K562 (cell line): ENCODE results near the gene SAMD14. TPM values are rescaled to one million over a fixed set of nuclear protein-coding genes. Genes with fewer than 3 reads are reported as not detected.

Experiments
- BHLHE40 ChIP-seq: IDR thresholded peaks from 2 replicates; pipeline ENCODE4 v1.6.1; 2011; ENCODE audit warnings: low read length, improper control_type of control experiment
- CBX1 ChIP-seq: sonication (generic); IDR thresholded peaks from 2 replicates; pipeline ENCODE4 v1.6.1; 2016; ENCODE audit warnings: antibody characterized with exemption, low read depth, mild to moderate bottlenecking
- CBX5 ChIP-seq: IDR thresholded peaks from 2 replicates; pipeline ENCODE4 v1.6.1; 2014; ENCODE audit warnings: low read depth, borderline replicate concordance
- GATA2 ChIP-seq: sonication (generic); formaldehyde crosslinking; IDR thresholded peaks from 2 replicates; pipeline ENCODE4 v1.4.0; 2020; ENCODE audit warnings: mild to moderate bottlenecking, missing genetic modification reagents
- KAT8 ChIP-seq: fragments of 450-650 bp; IDR thresholded peaks from 2 replicates; pipeline ENCODE4 v1.6.1; 2016; ENCODE audit warnings: low read depth, mild to moderate bottlenecking
- KDM5B ChIP-seq: fragments of 200-600 bp; sonication (generic); IDR thresholded peaks from 2 replicates; pipeline ENCODE4 v1.6.1; 2012; ENCODE audit warnings: low read depth, mild to moderate bottlenecking, moderate library complexity, low read length, control low read depth, inconsistent platforms; ENCODE audit not compliant: insufficient replicate concordance
- KLF16 ChIP-seq: IDR thresholded peaks from 2 replicates; pipeline ENCODE4 v1.6.1; 2016; ENCODE audit warnings: antibody characterized with exemption
- MCM2 ChIP-seq: fragments of 450-650 bp; IDR thresholded peaks from 2 replicates; pipeline ENCODE4 v1.6.1; 2017; ENCODE audit warnings: low read depth, mild to moderate bottlenecking
- NONO ChIP-seq, 2 experiments: fragments of 200-400 bp in 1 of 2; fragments of 450-650 bp in 1 of 2; formaldehyde crosslinking in 1 of 2; IDR thresholded peaks; 2 replicates each; pipeline ENCODE4 v1.6.1; 2017; ENCODE audit warnings: low read depth in 2 of 2, mild to moderate bottlenecking in 2 of 2, moderate library complexity in 2 of 2, low read length in 1 of 2
- NR3C1 ChIP-seq: sonication (generic); formaldehyde crosslinking; IDR thresholded peaks from 2 replicates; pipeline ENCODE4 v1.8.1; 2022; ENCODE audit warnings: missing genetic modification reagents
- PCBP2 ChIP-seq: fragments of 200-400 bp; formaldehyde crosslinking; IDR thresholded peaks from 2 replicates; pipeline ENCODE4 v1.6.1; 2018; ENCODE audit warnings: low read length, low read depth, mild to moderate bottlenecking, moderate library complexity; ENCODE audit not compliant: poor library complexity, severe bottlenecking
- PRPF4 ChIP-seq: fragments of 200-400 bp; formaldehyde crosslinking; IDR thresholded peaks from one replicate; pipeline ENCODE4 v1.6.1; 2017; ENCODE audit warnings: low read length, low read depth, mild to moderate bottlenecking; ENCODE audit not compliant: insufficient read depth, poor library complexity, severe bottlenecking
- RB1 ChIP-seq: fragments of 450-650 bp; IDR thresholded peaks from 2 replicates; pipeline ENCODE4 v1.6.1; 2017; ENCODE audit warnings: low read depth, mild to moderate bottlenecking
- RBFOX2 ChIP-seq: fragments of 200-400 bp; formaldehyde crosslinking; IDR thresholded peaks from 2 replicates; pipeline ENCODE4 v1.6.1; 2017; ENCODE audit warnings: low read depth, mild to moderate bottlenecking, low read length, moderate library complexity
- SLC30A9 ChIP-seq: fragments of 250-450 bp; sonication (Bioruptor Pico); IDR thresholded peaks from 2 replicates; pipeline ENCODE4 v1.8.0; 2022; ENCODE audit warnings: mild to moderate bottlenecking, moderate library complexity
- SMAD3 ChIP-seq: fragments of 450-650 bp; formaldehyde crosslinking; conservative IDR thresholded peaks from 2 replicates; pipeline ENCODE4 v1.4.0; 2020; ENCODE audit warnings: mild to moderate bottlenecking
- SMARCA5 ChIP-seq: fragments of 450-650 bp; IDR thresholded peaks from 2 replicates; pipeline ENCODE4 v1.6.1; 2016
- SPI1 ChIP-seq: IDR thresholded peaks from 2 replicates; pipeline ENCODE4 v1.6.1; 2011; ENCODE audit warnings: low read depth, low read length, control low read depth, borderline replicate concordance
- STAT5A ChIP-seq: IDR thresholded peaks from 2 replicates; pipeline ENCODE4 v1.6.1; 2012; ENCODE audit warnings: low read length, inconsistent platforms, borderline replicate concordance
- XRCC4 ChIP-seq: IDR thresholded peaks from one replicate; pipeline ENCODE4 v1.6.1; 2011; ENCODE audit not compliant: insufficient read depth, insufficient read length; ENCODE audit errors: extremely low read depth
- ZNF165 ChIP-seq: fragments of 250-450 bp; sonication (Bioruptor Pico); IDR thresholded peaks from 2 replicates; pipeline ENCODE4 v1.4.0; 2020; ENCODE audit warnings: borderline replicate concordance
- ZNF324 ChIP-seq: fragments of 250-450 bp; sonication (Bioruptor Pico); IDR thresholded peaks from 2 replicates; pipeline ENCODE4 v1.4.0; 2020; ENCODE audit warnings: mild to moderate bottlenecking
- ZNF75A ChIP-seq: fragments of 450-650 bp; formaldehyde crosslinking; IDR thresholded peaks from 2 replicates; pipeline ENCODE4 v1.4.0; 2020; ENCODE audit warnings: mild to moderate bottlenecking
- polyA plus RNA-seq, 8 experiments: library from polyadenylated mRNA; depleted of rRNA in 4 of 8; stranded (reverse) in 5 of 8; unstranded in 3 of 8; fragments of >200 nt; fragmentation: Nextera tagmentation in 2 of 8; fragmentation: Illumina TruSeq in 1 of 8; extraction: Ambion mirVana in 2 of 8; extraction: Trizol in 1 of 8; gene quantifications; 2 replicates each; pipeline versions ENCODE4 v1.2.1 to v1.2.3, GENCODE V29; 2011 to 2014; ENCODE audit warnings: inconsistent platforms in 1 of 8, missing spikeins in 1 of 8
- total RNA-seq, 7 experiments: library from RNA; depleted of rRNA in 6 of 7; stranded (reverse); fragments of >200 nt in 6 of 7; fragmentation: Illumina TruSeq in 2 of 7; extraction: Trizol in 2 of 7; gene quantifications; 2 replicates each; pipeline versions ENCODE4 v1.2.1 to v1.2.3, GENCODE V29; 2011 to 2021; ENCODE audit warnings: low replicate concordance in 1 of 7
- TF ChIP-seq, protein P1 (sequence below): fragments of 450-650 bp; formaldehyde crosslinking; IDR thresholded peaks from 2 replicates; pipeline ENCODE4 v1.4.0; 2022; ENCODE audit warnings: mild to moderate bottlenecking, moderate library complexity
- TF ChIP-seq, protein P2 (sequence below): fragments of 250-450 bp; sonication (Bioruptor Pico); IDR thresholded peaks from 2 replicates; pipeline ENCODE4 v1.6.1; 2021; ENCODE audit warnings: mild to moderate bottlenecking
- TF ChIP-seq, protein P3 (sequence below), 3 experiments: fragments of 200-800 bp in 1 of 3; sonication (Bioruptor generic) in 1 of 3; sonication (generic) in 1 of 3; formaldehyde crosslinking in 1 of 3; IDR thresholded peaks; 2 replicates each; pipeline versions ENCODE4 v1.6.1 to v1.8.0; 2016 to 2022; ENCODE audit warnings: mild to moderate bottlenecking in 2 of 3, missing compliant biosample characterization in 2 of 3, missing genetic modification characterization in 2 of 3, missing genetic modification reagents in 1 of 3
- TF ChIP-seq, protein P4 (sequence below): sonication (generic); formaldehyde crosslinking; IDR thresholded peaks from 2 replicates; pipeline ENCODE4 v1.9.0; 2022; ENCODE audit warnings: mild to moderate bottlenecking, missing genetic modification reagents

SAMD14 gene
- total and polyA plus RNA-seq, 9 of the 15 experiments (the other 6 are each of a cell fraction or from before 2014, with no cell fraction given), result 0.04 to 0.07 TPM; not detected in 7

DNA sequence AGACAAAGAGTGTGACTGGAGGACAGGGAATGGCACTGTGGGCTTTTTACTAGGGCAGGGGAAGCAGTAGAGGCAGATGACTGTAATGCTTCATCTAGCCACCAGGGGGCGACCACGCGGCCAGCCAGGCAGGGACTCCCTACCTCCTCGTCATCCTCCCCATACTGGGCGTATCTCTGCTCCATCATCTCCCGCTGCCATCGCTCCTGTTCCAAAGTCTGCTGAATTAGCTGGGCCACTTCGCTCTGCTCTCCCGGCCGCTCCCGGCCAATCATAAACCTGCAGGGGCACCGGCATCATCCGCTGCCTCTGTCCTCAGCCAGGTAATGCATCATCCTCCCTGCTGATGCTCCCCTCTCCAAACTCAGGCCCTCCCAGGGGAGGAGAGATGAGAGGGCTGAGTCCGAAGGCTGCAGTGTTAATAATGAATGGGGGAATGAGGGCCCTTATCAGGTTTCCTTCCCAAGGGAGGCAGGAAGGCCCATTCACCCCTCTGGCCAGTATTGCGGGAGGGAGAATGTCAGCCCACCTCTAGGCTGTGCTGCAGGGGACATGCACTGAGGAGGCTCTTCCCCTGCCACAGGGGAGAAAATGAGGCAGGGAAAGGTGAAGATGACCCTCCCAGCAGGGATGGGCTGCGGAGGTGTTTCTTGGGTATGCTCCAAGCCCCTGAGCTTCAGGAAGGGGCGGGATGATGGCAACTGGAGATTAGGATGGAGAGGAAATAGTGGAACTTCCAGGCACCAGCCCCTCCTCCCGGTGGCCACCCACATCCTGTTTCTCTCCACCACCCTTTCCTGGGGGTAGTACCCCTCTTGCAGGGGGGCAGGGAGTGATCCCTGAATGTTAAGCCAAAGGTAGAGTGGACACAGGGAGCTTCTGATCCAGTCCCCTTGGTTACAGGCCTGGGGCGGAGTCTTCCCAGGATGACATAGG lies 10.3 kb upstream of the SAMD14 start (continued):
- TF ChIP-seq, protein P1, sequence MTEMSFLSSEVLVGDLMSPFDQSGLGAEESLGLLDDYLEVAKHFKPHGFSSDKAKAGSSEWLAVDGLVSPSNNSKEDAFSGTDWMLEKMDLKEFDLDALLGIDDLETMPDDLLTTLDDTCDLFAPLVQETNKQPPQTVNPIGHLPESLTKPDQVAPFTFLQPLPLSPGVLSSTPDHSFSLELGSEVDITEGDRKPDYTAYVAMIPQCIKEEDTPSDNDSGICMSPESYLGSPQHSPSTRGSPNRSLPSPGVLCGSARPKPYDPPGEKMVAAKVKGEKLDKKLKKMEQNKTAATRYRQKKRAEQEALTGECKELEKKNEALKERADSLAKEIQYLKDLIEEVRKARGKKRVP (CRISPR knock-in tag), result no peak
- TF ChIP-seq, protein P2, sequence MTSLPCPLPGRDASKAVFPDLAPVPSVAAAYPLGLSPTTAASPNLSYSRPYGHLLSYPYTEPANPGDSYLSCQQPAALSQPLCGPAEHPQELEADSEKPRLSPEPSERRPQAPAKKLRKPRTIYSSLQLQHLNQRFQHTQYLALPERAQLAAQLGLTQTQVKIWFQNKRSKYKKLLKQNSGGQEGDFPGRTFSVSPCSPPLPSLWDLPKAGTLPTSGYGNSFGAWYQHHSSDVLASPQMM (CRISPR knock-in tag), result no peak
- peak; percentile 88; the same call in 1 of the 2 replicates for TF ChIP-seq RB1
- no peak for TF ChIP-seq STAT5A
- TF ChIP-seq PCBP2, result no peak
- no peak for TF ChIP-seq NONO (IDR thresholded peaks at IDR 0.05; ENCODE audit: low read depth in 2 of 2, low read length in 1 of 2)
- TF ChIP-seq ZNF75A, result no peak
- TF ChIP-seq NR3C1 (CRISPR knock-in tag), result no peak
- no peak for TF ChIP-seq BHLHE40
- no peak for TF ChIP-seq SLC30A9 (CRISPR knock-in tag)
- peak; percentile 53 for TF ChIP-seq GATA2 (CRISPR knock-in tag)
- TF ChIP-seq KAT8, result no peak
- peak; percentile 97 for TF ChIP-seq CBX5
- TF ChIP-seq KDM5B, result no peak
- TF ChIP-seq, protein P3, sequence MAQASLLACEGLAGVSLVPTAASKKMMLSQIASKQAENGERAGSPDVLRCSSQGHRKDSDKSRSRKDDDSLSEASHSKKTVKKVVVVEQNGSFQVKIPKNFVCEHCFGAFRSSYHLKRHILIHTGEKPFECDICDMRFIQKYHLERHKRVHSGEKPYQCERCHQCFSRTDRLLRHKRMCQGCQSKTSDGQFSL (CRISPR knock-in tag; IDR thresholded peaks at IDR 0.05), result no peak
- TF ChIP-seq, protein P3 (tag; IDR thresholded peaks at IDR 0.05), result 0 out of 4 replicates have a peak, but pooled peaks of 1 of the 2 experiments have one; percentile 35
- TF ChIP-seq PRPF4, result no peak
- no peak for TF ChIP-seq ZNF324 (CRISPR knock-in tag)
- no peak for TF ChIP-seq SMAD3
- no peak for TF ChIP-seq MCM2
- no peak for TF ChIP-seq RBFOX2
- TF ChIP-seq, protein P4, sequence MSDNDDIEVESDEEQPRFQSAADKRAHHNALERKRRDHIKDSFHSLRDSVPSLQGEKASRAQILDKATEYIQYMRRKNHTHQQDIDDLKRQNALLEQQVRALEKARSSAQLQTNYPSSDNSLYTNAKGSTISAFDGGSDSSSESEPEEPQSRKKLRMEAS (CRISPR knock-in tag), result 0 out of 2 replicates have a peak, but pooled peaks have one; percentile 7
- TF ChIP-seq CBX1, result peak; percentile 97; the same call in 1 of the 2 replicates
- TF ChIP-seq SPI1, result no peak
- 0 out of 2 replicates have a peak, but pooled peaks have one; percentile 48 for TF ChIP-seq KLF16
- no peak for TF ChIP-seq SMARCA5
- no peak; the same call in 1 of the 2 replicates for TF ChIP-seq ZNF165 (CRISPR knock-in tag)
- TF ChIP-seq XRCC4, result no peak
